Activated naive CD8-positive, alpha-beta T cell (primary cell): ENCODE measurements around the gene CRKL.
"Not testable (repeated sequence)": the region's sequence is repeated elsewhere in the genome, so short reads cannot be mapped to it uniquely, and the experiment has no call there.

Experiments used
- H3K27ac Mint-ChIP-seq: one replicate; pipeline ENCODE4 v1.8.0; 2021; ENCODE audit warnings: mixed read lengths
- H3K27me3 Mint-ChIP-seq: one replicate; pipeline ENCODE4 v1.8.0; 2021; ENCODE audit warnings: mixed read lengths
- H3K36me3 Mint-ChIP-seq: one replicate; pipeline ENCODE4 v1.8.0; 2021; ENCODE audit warnings: mixed read lengths
- H3K4me1 Mint-ChIP-seq: one replicate; pipeline ENCODE4 v1.8.0; 2021; ENCODE audit warnings: low read depth, mixed read lengths
- H3K4me3 Mint-ChIP-seq: one replicate; pipeline ENCODE4 v1.8.0; 2021; ENCODE audit warnings: mild to moderate bottlenecking, mixed read lengths
- H3K9me3 Mint-ChIP-seq: one replicate; pipeline ENCODE4 v1.8.0; 2021; ENCODE audit warnings: low read depth, mixed read lengths

CRKL gene

GRCh38 chr22:20963201-20964052 is 46.2 kb downstream of the CRKL start:
- H3K27ac Mint-ChIP-seq: no peak overlapping the region
- H3K9me3 Mint-ChIP-seq: no peaks in the 10 kb centered on the region
- H3K27me3 Mint-ChIP-seq: peaks cover 4% of the 10 kb centered on the region
- peaks cover 13% of the 10 kb centered on the region for H3K4me1 Mint-ChIP-seq
- H3K4me3 Mint-ChIP-seq: peak overlapping the region; percentile 51
- H3K36me3 Mint-ChIP-seq: no peaks in the 10 kb centered on the region

- no peak overlapping the region for H3K27ac Mint-ChIP-seq
- peaks cover 4% of the 10 kb centered on the region for H3K27me3 Mint-ChIP-seq
- H3K36me3 Mint-ChIP-seq: no peaks in the 10 kb centered on the region
- peaks cover 13% of the 10 kb centered on the region for H3K4me1 Mint-ChIP-seq
- peak overlapping the region; percentile 79 for H3K4me3 Mint-ChIP-seq
- no peaks in the 10 kb centered on the region for H3K9me3 Mint-ChIP-seq
These were observed 47.0 kb downstream of the CRKL start for GRCh38 chr22:20964090-20964798.

GRCh38 chr22:20964799-20965103 is 47.5 kb downstream of the CRKL start:
- no peaks in the 10 kb centered on the region for H3K9me3 Mint-ChIP-seq
- H3K4me1 Mint-ChIP-seq: peaks cover 13% of the 10 kb centered on the region
- no peaks in the 10 kb centered on the region for H3K36me3 Mint-ChIP-seq
- H3K27me3 Mint-ChIP-seq: peaks cover 4% of the 10 kb centered on the region
- H3K4me3 Mint-ChIP-seq: peak overlapping the region; percentile 79
- no peak overlapping the region for H3K27ac Mint-ChIP-seq

- Mint-ChIP-seq H3K4me1 (peaks cover 13% of the 10 kb centered on the region), H3K36me3 (no peaks in the 10 kb centered on the region), H3K9me3 (no peaks in the 10 kb centered on the region), H3K4me3 (no peak overlapping the region), H3K27ac (no peak overlapping the region), H3K27me3 (peaks cover 3% of the 10 kb centered on the region)
These were observed 48.1 kb downstream of the CRKL start for GRCh38 chr22:20965104-20965887.

GRCh38 chr22:20965888-20966855 is 49.0 kb downstream of the CRKL start:
- peaks cover 13% of the 10 kb centered on the region for H3K4me1 Mint-ChIP-seq
- H3K36me3 Mint-ChIP-seq: no peaks in the 10 kb centered on the region
- peak overlapping the region; percentile 32 for H3K4me3 Mint-ChIP-seq
- H3K9me3 Mint-ChIP-seq: no peaks in the 10 kb centered on the region
- H3K27ac Mint-ChIP-seq: no peak overlapping the region
- H3K27me3 Mint-ChIP-seq: peaks cover 2% of the 10 kb centered on the region

GRCh38 chr22:20966883-20967696 is 49.9 kb downstream of the CRKL start, which contains the start of gene AIFM3:
Gene AIFM3, plus strand, starts transcription at chr22:20967255. Its CDS starts 690 bp downstream, at chr22:20967945.
- no peak within 1 kb of the TSS for H3K27ac Mint-ChIP-seq
- H3K27me3 Mint-ChIP-seq: peaks cover 2% of the 10 kb centered on the region
- no peaks in the 10 kb centered on the region for H3K9me3 Mint-ChIP-seq
- H3K4me1 Mint-ChIP-seq: peaks cover 8% of the 10 kb centered on the region
- H3K36me3 Mint-ChIP-seq: no peaks in the 10 kb centered on the region
- no peak within 1 kb of the TSS for H3K4me3 Mint-ChIP-seq

- H3K9me3 Mint-ChIP-seq: no peaks in the 10 kb centered on the region
- H3K27ac Mint-ChIP-seq: no peak overlapping the region
- peaks cover 2% of the 10 kb centered on the region for H3K27me3 Mint-ChIP-seq
- peaks cover 8% of the 10 kb centered on the region for H3K4me1 Mint-ChIP-seq
- H3K4me3 Mint-ChIP-seq: no peak overlapping the region
- H3K36me3 Mint-ChIP-seq: no peaks in the 10 kb centered on the region
These were observed 50.5 kb downstream of the CRKL start for GRCh38 chr22:20967697-20968211.

GRCh38 chr22:20968281-20968977 is 51.2 kb downstream of the CRKL start:
- peaks cover 2% of the 10 kb centered on the region for H3K27me3 Mint-ChIP-seq
- no peaks in the 10 kb centered on the region for H3K36me3 Mint-ChIP-seq
- no peak overlapping the region for H3K27ac Mint-ChIP-seq
- peaks cover 8% of the 10 kb centered on the region for H3K4me1 Mint-ChIP-seq
- no peak overlapping the region for H3K4me3 Mint-ChIP-seq
- H3K9me3 Mint-ChIP-seq: no peaks in the 10 kb centered on the region

- no peaks in the 10 kb centered on the region for H3K4me1 Mint-ChIP-seq
- H3K4me3 Mint-ChIP-seq: no peak overlapping the region
- H3K27ac Mint-ChIP-seq: no peak overlapping the region
- no peaks in the 10 kb centered on the region for H3K27me3 Mint-ChIP-seq
- no peaks in the 10 kb centered on the region for H3K9me3 Mint-ChIP-seq
- H3K36me3 Mint-ChIP-seq: no peaks in the 10 kb centered on the region
These were observed 53.9 kb downstream of the CRKL start for GRCh38 chr22:20970939-20971657.

GRCh38 chr22:20972014-20972694 is 54.9 kb downstream of the CRKL start:
- not testable (repeated sequence) for H3K4me1 Mint-ChIP-seq, H3K27ac Mint-ChIP-seq, H3K9me3 Mint-ChIP-seq, H3K36me3 Mint-ChIP-seq, H3K27me3 Mint-ChIP-seq, H3K4me3 Mint-ChIP-seq

GRCh38 chr22:20972933-20973577 is 55.8 kb downstream of the CRKL start:
- no peaks in the 10 kb centered on the region for H3K4me1 Mint-ChIP-seq
- no peak overlapping the region for H3K27ac Mint-ChIP-seq
- no peaks in the 10 kb centered on the region for H3K9me3 Mint-ChIP-seq
- no peaks in the 10 kb centered on the region for H3K27me3 Mint-ChIP-seq
- no peaks in the 10 kb centered on the region for H3K36me3 Mint-ChIP-seq
- H3K4me3 Mint-ChIP-seq: no peak overlapping the region
